KMS-11 (cell line): ENCODE data around the gene NAA60.
A peak's percentile ranks its signal among the peaks of the same experiment; 100 is the strongest.
"Not testable (repeated sequence)": the region's sequence is repeated elsewhere in the genome, so short reads cannot be mapped to it uniquely, and the experiment has no call there.

Source experiments
- H2AFZ ChIP-seq: fragments of 200-600 bp; sonication (generic); 2 replicates; pipeline ENCODE4 v1.6.1; 2016; ENCODE audit warnings: antibody characterized with exemption, mixed run types, low read depth
- H3K27ac ChIP-seq: fragments of 200-600 bp; sonication (generic); 2 replicates; pipeline ENCODE4 v1.6.1; 2016; ENCODE audit warnings: mild to moderate bottlenecking, mixed run types
- H3K27me3 ChIP-seq: fragments of 200-600 bp; sonication (generic); 2 replicates; pipeline ENCODE4 v1.6.1; 2017; ENCODE audit warnings: mild to moderate bottlenecking, low read depth, mixed run types, moderate library complexity; ENCODE audit not compliant: insufficient read depth
- H3K36me3 ChIP-seq: fragments of 200-600 bp; sonication (generic); 2 replicates; pipeline ENCODE4 v1.6.1; 2017; ENCODE audit warnings: mild to moderate bottlenecking, mixed run types; ENCODE audit not compliant: insufficient read depth
- H3K4me1 ChIP-seq: fragments of 200-600 bp; sonication (generic); 2 replicates; pipeline ENCODE4 v1.6.1; 2016; ENCODE audit warnings: mild to moderate bottlenecking, low read depth, mixed run types; ENCODE audit not compliant: poor library complexity, severe bottlenecking
- H3K4me2 ChIP-seq: fragments of 200-600 bp; sonication (generic); 2 replicates; pipeline ENCODE4 v1.7.0; 2016; ENCODE audit warnings: mild to moderate bottlenecking, mixed run types
- H3K4me3 ChIP-seq: fragments of 200-600 bp; sonication (generic); IDR thresholded peaks from 2 replicates; pipeline ENCODE4 v1.6.1; 2017; ENCODE audit warnings: low read depth, low read length, mixed read lengths; ENCODE audit not compliant: insufficient read depth
- H3K79me2 ChIP-seq: fragments of 200-600 bp; sonication (generic); 2 replicates; pipeline ENCODE4 v1.6.1; 2016; ENCODE audit warnings: low read depth, mixed run types; ENCODE audit not compliant: insufficient read depth
- H3K9ac ChIP-seq: fragments of 200-600 bp; sonication (generic); 2 replicates; pipeline ENCODE4 v1.6.1; 2016; ENCODE audit warnings: mild to moderate bottlenecking, mixed run types
- H4K20me1 ChIP-seq: fragments of 200-600 bp; sonication (generic); 2 replicates; pipeline ENCODE4 v1.6.1; 2016; ENCODE audit warnings: mild to moderate bottlenecking, mixed run types; ENCODE audit not compliant: insufficient read depth
- CTCF ChIP-seq: fragments of 200-600 bp; sonication (generic); conservative IDR thresholded peaks from 2 replicates; pipeline ENCODE4 v1.6.1; 2017; ENCODE audit warnings: low read depth, mild to moderate bottlenecking, antibody characterized with exemption, low read length, moderate library complexity, mixed read lengths

Gene NAA60

GRCh38 chr16:3496386-3496785, 52.9 kb downstream of the NAA60 start:
- Histone ChIP-seq H3K4me2 (no peak overlapping the region), H4K20me1 (no peaks in the 10 kb centered on the region), H3K9ac (no peak overlapping the region), H2AFZ (no peak overlapping the region), H3K27me3 (no peaks in the 10 kb centered on the region), H3K4me3 (no peak overlapping the region), H3K27ac (no peak overlapping the region), H3K36me3 (no peaks in the 10 kb centered on the region), H3K79me2 (peaks cover 4% of the 10 kb centered on the region), H3K4me1 (peaks cover 2% of the 10 kb centered on the region)
- no peak for TF ChIP-seq CTCF

GRCh38 chr16:3497771-3498170, 54.3 kb downstream of the NAA60 start:
- Histone ChIP-seq H3K9ac (no peak overlapping the region), H3K27me3 (no peaks in the 10 kb centered on the region), H2AFZ (no peak overlapping the region), H3K4me1 (peaks cover 16% of the 10 kb centered on the region), H3K36me3 (no peaks in the 10 kb centered on the region), H3K4me3 (no peak overlapping the region), H3K79me2 (peaks cover 10% of the 10 kb centered on the region), H3K4me2 (no peak overlapping the region), H3K27ac (no peak overlapping the region), H4K20me1 (no peaks in the 10 kb centered on the region)
- no peak for TF ChIP-seq CTCF

GRCh38 chr16:3498988-3499387, 55.5 kb downstream of the NAA60 start:
- H2AFZ ChIP-seq: no peak overlapping the region
- H3K36me3 ChIP-seq: no peaks in the 10 kb centered on the region
- H4K20me1 ChIP-seq: no peaks in the 10 kb centered on the region
- no peaks in the 10 kb centered on the region for H3K27me3 ChIP-seq
- H3K4me1 ChIP-seq: peaks cover 28% of the 10 kb centered on the region
- H3K79me2 ChIP-seq: peaks cover 10% of the 10 kb centered on the region
- H3K9ac ChIP-seq: no peak overlapping the region
- H3K4me3 ChIP-seq: no peak overlapping the region
- H3K27ac ChIP-seq: no peak overlapping the region
- H3K4me2 ChIP-seq: no peak overlapping the region
- no peak for TF ChIP-seq CTCF

- H3K27me3 ChIP-seq, H4K20me1 ChIP-seq, H3K36me3 ChIP-seq: not testable (repeated sequence)
- Histone ChIP-seq H2AFZ (peak overlapping the region; percentile 83), H3K4me1 (peaks cover 52% of the 10 kb centered on the region), H3K4me2 (peak overlapping the region; percentile 96), H3K27ac (peak overlapping the region; percentile 59), H3K4me3 (peak overlapping the region; percentile 69), H3K79me2 (peaks cover 10% of the 10 kb centered on the region), H3K9ac (peak overlapping the region; percentile 74)
Measured at GRCh38 chr16:3501412-3501761, 57.9 kb downstream of the NAA60 start.

- no peak overlapping the region for H3K4me3 ChIP-seq
Measured at GRCh38 chr16:3501783-3502400, 58.4 kb downstream of the NAA60 start.

More at GRCh38 chr16:3501783-3502400, 58.4 kb downstream of the NAA60 start:
- no peak overlapping the region for H3K9ac ChIP-seq
- H3K36me3 ChIP-seq: no peaks in the 10 kb centered on the region
- no peaks in the 10 kb centered on the region for H4K20me1 ChIP-seq
- H3K27ac ChIP-seq: no peak overlapping the region; the same call in 1 of the 2 replicates
- peaks cover 52% of the 10 kb centered on the region for H3K4me1 ChIP-seq
- no peaks in the 10 kb centered on the region for H3K27me3 ChIP-seq
- no peak for TF ChIP-seq CTCF
- peak overlapping the region; percentile 96 for H3K4me2 ChIP-seq
- H2AFZ ChIP-seq: no peak overlapping the region
- H3K79me2 ChIP-seq: peaks cover 10% of the 10 kb centered on the region
